ENCODE data around the gene PIGC.
"Not testable (repeated sequence)": the region's sequence is repeated elsewhere in the genome, so short reads cannot be mapped to it uniquely, and the experiment has no call there.

PIGC gene

GRCh38 chr1:172465617-172466016 lies 21.7 kb upstream of the PIGC start:
- DNase-seq, result no peak

DNA sequence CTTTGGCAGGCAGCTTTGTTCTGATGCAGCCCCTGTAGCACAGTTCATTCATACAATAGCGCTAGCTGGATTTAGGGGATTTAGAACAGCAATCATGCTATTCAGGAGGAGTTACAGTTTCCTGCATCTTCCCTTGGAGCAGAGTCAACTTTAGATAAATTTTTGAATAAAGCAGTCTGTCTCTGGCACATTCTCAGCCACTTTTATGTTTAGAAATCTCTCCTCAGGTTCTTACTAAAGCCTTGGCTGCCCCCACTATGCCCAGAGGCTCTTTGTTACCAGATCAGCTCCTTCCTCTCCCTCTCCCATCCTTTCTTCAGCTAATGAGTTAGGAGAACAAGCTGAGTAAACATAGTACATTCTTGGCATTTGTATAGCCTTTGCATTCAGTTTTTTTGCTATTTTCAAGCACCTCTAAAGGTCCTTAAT lies 17.0 kb upstream of the PIGC start:
- DNase-seq, result no peak

GRCh38 chr1:172460177-172460576 lies 16.3 kb upstream of the PIGC start:
- DNase-seq, result no peak

- no peak for DNase-seq
Observed at GRCh38 chr1:172457479-172458130, 13.7 kb upstream of the PIGC start.

DNA sequence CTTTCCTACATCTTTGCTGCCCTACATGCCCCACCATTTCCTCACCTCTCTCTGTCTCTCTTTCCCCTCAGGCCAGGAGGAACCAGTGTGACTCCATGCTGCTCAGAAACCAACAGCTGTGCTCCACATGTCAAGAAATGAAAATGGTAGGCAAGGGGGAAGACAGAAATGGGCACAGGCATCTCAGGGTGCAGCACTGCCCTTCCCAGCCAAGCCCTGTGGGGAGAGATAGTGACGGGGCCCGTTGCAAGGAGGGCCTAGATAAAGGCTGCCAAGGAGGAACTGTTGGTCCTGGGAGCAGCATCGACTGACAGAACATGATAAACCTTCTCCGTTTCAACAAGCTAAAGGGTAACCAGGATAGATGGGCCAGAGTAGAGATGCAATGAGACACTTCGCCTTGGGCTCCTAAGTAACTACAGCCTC lies 12.5 kb upstream of the PIGC start:
- DNase-seq, result no peak

DNA sequence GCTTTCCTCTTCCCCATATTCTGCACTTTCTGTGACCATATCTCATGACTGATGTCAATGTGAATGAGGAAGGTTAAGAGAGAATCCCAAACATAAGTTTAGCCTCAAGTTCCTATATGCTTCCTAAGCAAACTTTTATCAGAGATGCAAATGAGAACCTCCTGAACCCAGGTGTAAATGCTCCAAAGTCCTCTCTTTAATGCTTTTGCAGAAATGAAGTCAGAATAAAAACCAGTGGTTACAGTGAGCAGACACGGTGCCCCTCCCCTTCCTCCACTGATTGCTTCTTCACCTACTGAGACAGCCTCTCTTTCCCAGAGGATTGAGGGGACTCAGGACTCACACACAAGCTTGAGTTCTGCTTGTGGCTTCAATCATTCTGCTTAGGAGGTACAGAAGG lies 11.6 kb upstream of the PIGC start:
- no peak for DNase-seq

GRCh38 chr1:172453607-172454006 lies 9.7 kb upstream of the PIGC start:
- DNase-seq, result no peak

DNA sequence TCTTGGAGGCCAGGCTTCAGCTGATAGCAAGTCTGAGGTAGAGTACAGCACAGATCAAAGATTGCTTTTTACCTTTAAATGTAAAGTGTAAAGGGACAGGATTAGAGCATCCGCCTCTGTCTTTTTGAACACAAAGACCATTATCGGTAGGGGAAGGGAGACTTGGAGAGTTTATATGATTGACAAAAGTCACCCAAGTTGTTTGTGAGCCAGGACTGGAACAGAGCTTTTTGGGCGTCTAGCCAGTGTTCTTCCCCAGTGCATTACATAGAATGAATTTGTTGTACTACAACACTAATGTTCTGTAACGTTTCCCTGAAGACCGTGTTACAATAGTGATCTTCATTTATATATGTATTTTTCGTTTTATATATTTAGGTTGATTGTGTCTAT lies 9.3 kb upstream of the PIGC start:
- no peak for DNase-seq

GRCh38 chr1:172452536-172453152 lies 8.8 kb upstream of the PIGC start:
- DNase-seq, result no peak

GRCh38 chr1:172451002-172451443 lies 7.2 kb upstream of the PIGC start:
- no peak for DNase-seq

DNA sequence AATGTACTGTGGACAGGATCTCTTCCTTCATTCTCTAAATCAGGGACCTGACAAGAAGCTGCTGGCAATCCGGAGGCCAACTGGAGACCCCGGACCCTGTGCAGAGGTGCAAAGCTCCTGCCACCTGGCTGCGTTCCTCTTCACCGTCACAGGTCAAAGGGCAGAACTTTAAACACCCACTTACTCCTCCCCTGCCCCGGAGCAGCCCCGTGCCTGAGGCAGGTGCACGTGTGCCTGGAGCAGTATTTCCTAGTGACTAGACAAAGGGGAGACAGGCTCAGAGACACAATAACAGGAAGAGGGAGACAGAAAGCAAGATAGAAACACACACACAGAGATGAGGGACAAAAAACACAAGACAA lies 6.6 kb upstream of the PIGC start:
- no peak for DNase-seq

- no peak for DNase-seq
Observed at GRCh38 chr1:172449585-172450523, 6.0 kb upstream of the PIGC start.

- no peak for DNase-seq
Observed at GRCh38 chr1:172448995-172449584, 5.2 kb upstream of the PIGC start.

DNA sequence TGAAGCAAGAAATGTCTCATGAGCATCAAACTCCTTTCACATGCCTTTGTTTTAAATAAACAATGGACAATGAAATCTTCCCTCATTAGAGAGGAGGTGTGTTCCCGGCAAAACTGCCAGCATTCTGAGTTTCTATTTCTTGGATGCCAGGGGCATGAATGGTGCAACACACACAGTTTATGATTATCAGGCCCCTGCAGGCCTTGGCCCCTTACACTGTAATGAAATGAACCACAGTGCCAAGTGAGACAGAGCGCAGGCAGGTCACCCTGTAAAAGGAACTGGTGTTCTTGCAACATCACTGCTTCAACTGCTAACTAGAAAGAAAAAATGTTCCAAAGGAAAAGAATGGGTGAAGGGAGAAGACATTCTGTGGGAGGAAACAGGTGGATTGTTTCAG lies 3.8 kb upstream of the PIGC start:
- DNase-seq, result no peak

GRCh38 chr1:172446547-172446946 lies 2.7 kb upstream of the PIGC start:
- no peak for DNase-seq

- no peak for DNase-seq
Observed at GRCh38 chr1:172442843-172443565, 865 bp downstream of the PIGC start.

GRCh38 chr1:172442404-172442803 lies 1.5 kb downstream of the PIGC start:
- no peak for DNase-seq

DNA sequence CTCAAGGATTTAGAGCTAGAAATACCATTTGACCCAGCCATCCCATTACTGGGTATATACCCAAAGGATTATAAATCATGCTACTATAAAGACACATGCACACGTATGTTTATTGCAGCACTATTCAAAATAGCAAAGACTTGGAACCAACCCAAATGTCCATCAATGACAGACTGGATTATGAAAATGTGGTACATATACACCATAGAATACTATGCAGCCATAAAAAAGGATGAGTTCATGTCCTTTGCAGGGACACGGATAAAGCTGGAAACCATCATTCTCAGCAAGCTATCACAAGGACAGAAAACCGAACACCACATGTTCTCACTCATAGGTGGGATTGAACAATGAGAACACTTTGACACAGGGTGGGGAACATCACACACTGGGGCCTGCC lies 6.7 kb downstream of the PIGC start:
- not testable (repeated sequence) for DNase-seq

GRCh38 chr1:172431721-172432192 lies 12.1 kb downstream of the PIGC start:
- peak; percentile 18 to 24 for DNase-seq

DNA sequence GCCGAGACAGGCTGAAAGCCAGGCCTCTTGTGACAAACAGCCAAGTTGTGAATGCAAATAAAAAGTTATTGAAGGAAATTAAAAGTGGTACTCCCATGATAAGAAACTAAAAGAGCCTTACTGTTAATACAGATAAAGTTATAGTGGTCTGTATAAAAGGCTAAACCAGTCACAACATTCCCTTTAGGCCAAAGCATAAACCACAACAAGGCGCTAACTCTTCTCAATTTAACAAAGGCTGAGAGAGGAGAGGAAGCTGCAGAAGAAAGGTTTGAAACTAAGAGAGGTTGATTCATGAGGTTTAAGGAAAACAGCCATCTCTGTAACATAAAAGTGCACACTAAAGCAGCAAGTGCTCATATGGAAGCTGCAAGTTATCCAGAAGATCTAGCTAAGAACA lies 12.7 kb downstream of the PIGC start:
- no peak for DNase-seq

GRCh38 chr1:172430128-172430454 lies 13.8 kb downstream of the PIGC start:
- no peak for DNase-seq

GRCh38 chr1:172429331-172430127 lies 14.3 kb downstream of the PIGC start:
- DNase-seq, result peak; percentile 19 to 38

Measured in activated CD4-positive, alpha-beta T cell treated with anti-CD3 and anti-CD28 coated beads, Interleukin-2, amount 50 U/mL, for 4 hours (primary cell).